NCI-H82 treated with DMSO at 0.1 percent for 48 hours (cell line): ENCODE measurements around the gene GRIA2.
A peak's percentile ranks its signal among the peaks of the same experiment; 100 is the strongest.
"Not testable (repeated sequence)": the region's sequence is repeated elsewhere in the genome, so short reads cannot be mapped to it uniquely, and the experiment has no call there.

Source experiments
- DNase-seq: peaks from one replicate; lab custom pipeline; 2025; ENCODE audit not compliant: unreplicated experiment; lab: John Stamatoyannopoulos, UW

GRIA2 gene

DNA sequence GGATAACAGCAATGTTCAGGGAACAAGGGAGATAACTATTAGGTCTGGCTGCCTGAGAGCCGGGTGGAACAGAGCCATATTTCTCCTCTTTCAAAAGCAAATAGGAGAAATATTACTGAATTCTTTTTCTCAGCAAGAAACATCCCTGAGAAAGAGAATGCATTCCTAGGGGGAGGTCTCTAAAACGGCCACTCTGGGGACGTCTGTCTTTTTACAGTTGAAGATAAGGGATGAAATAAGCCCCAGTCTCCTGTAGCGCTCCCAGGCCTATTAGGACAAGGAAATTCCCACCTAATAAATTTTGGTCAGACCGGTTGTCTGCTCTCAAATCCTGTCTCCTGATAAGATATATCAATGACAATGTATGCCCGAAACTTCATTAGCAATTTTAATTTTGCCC is 37.6 kb downstream of the GRIA2 start:
- DNase-seq = not testable (repeated sequence)

DNA sequence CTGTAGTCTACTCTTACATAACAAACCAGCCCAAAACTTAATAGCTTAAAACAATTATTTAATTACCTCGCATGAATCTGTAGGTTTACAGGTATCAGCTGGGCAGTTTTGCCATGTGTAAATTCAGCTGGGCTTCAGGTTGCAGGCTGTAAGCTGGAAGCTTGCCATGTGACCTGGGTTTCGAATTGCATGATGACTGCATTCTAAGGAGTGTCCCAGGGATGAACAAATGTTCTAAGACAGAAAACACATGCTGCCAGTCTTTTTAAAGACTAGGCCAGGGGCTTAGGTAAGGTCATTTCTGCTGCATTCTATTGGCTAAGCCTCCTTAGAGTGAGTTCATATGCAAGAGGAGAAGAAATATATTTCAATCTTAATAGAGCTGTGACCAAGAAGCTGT is 44.8 kb downstream of the GRIA2 start:
- DNase-seq = no peak

DNA sequence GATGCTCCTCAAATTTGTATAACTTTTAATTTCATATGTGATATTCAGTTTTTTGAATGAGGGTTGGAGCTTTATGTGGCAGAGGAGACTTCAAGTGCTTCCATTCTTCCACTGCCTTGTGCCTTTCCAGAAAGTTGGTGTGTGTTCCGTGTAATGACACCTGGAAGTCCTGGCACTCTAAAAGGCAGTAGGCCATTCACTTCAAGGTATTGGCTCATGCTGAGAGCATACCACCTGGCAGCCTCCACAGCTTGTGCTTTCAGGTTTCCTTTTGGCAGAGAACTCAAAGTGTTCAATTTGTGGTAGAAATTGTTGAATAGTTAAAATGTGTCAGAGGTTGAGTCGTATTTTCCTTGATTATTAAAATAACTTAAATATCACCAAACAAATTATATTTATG is 49.6 kb downstream of the GRIA2 start:
- no peak for DNase-seq

DNA sequence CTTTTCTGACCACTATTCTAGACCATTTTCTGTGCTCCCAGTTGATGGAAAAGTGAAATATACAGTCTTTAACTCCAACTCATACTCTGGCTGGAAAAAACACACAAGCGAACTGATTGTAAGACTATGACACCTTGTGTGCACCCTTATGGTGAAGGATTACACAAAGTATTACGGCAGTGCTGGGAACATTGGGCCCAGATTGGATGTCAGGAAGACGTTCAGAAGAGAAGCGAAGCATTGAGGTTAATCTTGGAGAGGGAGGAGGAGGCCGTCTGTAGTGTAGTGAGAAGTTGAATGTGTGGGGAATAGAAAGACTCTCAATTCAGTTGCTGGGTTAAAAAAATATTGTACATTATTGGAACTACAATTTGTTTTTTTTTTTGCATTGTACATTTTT is 50.0 kb downstream of the GRIA2 start:
- no peak for DNase-seq

DNA sequence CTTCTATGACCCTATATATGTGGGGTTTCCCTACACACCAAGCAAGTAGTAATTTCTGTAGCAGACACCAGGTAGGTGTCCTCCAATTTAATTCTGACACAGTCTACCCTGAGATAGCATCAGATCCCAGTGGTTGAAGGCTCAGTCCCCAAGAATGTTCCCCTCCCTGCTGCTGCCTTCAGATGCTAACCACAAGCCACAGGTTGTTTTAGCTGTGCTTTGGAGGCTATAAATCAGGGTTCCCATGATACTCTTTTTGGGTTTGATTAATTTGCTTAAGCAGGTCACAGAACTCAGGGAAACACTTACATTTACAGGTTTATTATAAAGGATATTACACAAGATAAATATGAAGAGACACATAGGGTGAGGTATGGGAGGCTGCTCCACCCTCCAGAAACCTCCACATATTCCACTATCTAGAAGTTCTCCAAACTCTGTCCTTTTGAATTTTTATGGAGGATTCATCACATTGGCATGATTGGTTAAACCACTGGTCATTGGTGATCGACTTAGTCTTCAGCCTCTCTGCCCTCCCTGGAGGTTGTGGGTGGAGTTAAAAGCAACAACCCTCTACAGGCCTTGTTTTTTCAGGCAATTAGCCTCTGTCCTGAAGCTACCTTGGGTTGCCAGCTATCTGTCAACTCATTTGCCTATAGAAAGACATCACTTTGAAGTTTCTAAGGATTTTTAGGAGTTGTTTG is 50.8 kb downstream of the GRIA2 start:
- DNase-seq = no peak

DNA sequence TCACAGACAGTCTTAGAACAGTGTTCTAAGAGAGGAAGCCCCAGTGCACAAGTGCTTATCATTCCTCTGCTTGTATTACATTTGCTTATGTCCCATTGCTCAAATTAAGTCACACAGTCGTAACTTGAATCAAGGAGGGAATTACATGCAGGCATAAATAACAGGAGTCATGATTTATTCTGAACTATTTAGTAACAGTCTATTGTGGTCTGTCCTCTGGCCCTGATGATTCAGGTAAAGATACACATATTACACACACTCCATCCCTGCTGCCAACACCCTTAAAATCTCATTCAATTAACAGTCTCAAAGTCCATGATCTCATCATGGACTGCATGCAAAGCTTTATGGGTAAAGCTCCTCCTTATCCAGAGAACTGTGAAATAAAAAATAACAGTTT is 60.1 kb downstream of the GRIA2 start:
- no peak for DNase-seq

DNA sequence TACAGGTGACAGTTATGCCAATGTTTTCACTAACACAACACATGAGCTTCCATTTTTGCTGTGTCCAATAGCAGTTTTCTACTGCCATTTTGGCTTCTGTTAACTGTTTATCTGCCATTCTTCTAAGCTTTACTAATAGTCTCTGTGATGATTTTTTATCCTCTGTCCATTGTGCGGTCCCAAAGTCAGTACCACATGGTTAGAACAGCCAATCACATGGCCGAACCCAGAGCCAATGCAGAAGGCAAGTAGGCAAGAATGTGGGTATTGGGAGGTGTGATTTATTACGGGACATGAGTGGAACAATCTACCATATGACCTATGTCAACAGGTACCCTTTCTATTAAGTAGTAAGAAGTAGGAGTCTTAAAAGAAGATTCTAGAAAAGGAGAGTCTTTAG is 61.5 kb downstream of the GRIA2 start:
- no peak for DNase-seq

DNA sequence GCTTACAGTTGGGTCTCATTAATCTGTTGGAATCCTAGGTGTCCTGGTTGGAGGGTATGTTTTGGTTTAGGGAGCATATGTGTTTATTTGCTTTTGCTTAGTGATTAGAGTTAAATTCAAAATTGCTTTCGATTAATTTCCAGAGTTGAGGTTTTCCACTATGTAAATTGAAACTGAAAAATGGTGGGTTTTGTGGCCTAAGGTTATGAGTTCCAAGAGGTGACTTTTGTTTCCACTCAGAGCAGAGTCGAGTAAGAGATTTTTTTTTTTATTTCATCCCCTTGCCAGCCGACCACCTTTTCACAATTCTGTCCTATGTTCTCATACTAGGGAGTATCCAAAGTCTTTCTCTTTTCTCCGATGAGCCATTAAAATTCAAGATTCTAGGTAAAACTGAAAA is 66.9 kb downstream of the GRIA2 start:
- no peak for DNase-seq

DNA sequence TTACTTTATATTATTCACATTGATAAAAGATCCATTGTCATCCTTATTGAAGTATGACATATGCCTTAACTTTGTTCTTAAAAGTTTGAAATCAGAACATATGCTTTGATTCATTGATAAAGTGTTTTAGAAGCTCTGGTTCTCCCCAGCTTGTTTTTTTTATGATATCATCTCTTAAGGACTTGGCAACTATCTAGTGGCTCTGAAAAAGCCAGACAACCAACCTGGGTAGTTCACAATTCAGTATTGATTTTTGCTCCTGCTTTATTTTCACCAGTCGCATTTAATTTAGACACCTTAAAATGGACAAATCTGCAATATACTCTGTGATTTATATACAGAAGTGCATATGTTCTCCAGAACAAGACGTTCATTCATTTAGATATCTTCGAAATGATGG is 70.1 kb downstream of the GRIA2 start:
- no peak for DNase-seq

DNA sequence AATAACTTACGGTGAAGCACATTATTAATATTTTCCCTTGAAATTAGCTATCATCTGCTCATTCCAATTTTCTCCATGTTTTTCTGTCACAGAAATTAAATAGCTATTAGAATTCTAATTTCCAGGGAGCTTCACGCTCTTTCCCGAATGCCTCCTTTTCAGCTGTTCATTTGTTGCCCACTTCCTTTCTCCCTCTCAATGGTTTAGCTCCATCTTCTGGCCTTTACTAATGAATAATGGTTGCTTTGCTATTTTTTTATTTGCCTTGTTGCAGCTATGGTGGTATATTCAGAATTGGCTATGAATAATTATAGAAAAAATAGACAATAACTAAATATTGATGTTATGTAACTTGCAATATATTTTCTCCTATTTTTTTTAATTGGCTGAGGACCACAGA is 70.5 kb downstream of the GRIA2 start:
- DNase-seq = no peak

DNA sequence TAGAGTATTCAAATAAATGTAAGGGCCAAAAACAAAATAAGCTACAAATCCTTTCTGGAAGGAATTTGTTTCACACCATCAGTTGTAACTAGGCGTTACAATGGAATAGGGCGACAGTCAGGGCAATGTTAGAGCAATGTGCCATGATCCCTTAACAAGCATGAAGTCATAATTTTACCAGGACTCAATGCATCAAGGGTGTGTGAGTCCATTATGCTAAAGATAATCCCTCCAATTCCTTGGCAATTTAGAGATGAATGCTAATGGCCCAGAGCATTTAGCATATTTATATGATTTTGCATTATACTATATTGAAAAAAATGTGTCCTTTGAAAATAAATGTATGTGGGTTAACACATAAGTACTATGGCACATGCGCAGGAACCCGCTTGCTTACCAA is 73.1 kb downstream of the GRIA2 start:
- no peak for DNase-seq

DNA sequence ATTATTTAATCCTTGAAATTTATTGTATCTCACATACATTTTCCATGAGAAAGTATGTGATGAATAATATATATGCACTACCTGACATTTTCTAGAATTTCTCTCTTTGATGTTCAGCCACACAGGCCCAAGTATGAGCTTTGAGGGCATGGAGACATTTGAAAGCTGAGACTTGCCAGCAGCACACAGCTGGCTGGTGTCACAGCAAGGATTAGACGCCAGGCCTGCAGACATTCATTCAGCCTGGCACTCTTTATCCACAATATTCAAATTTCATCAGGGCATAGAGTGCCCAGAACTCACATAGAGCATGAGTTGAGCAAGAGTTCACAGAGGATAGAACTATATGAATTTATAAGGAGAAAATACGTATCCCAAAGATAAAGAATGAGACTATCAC is 74.0 kb downstream of the GRIA2 start:
- no peak for DNase-seq

DNA sequence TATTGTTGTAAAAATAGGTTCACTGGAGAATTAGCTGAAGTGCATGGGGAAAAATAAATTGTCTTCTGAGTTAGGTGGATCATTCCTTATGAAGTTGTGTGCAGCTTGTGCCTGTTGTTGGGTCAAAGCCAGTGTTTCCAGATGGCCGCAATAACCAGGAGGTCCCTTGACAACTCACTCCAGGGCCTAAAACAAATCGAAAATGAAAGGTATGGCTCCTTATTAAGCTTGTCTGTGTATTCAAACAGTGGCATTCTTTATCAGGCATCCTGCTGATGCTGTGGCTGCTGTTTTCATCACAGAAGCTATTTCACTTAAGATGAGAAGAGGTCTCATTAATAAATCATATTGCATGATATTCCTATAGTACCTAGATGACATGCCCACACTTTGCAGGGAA is 80.2 kb downstream of the GRIA2 start:
- no peak for DNase-seq

DNA sequence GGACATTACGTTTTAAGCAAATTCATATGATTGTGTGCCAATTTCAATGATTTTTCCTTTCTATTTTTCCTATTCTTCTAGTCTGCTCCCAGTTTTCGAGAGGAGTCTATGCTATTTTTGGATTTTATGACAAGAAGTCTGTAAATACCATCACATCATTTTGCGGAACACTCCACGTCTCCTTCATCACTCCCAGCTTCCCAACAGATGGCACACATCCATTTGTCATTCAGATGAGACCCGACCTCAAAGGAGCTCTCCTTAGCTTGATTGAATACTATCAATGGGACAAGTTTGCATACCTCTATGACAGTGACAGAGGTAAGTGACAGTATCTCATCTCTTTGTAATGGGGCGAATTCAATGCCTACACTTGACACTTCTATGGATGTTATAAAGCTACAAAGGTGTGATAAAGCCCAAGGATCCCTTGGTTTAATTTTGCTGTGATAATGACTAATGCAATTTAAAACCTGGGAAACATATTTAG is 83.0 kb downstream of the GRIA2 start:
- no peak for DNase-seq

DNA sequence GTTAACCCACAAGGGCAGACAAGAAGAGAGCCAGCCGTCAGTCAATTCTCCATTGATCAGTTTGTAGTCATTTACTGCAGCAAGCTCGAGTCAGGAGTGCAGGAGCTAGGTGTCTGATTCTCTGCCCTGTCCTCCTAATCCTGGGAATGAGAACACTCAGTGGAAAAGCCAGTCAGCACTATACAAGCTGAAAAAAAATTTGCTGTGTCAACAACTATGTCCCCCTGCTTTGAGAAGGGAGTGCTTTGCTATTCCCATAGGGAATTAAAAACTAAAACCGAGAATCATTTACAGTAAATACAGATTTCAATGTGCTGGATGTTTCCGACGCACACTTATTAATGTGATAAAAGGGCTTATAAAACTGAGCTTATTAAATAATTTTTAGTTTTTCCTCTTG is 84.2 kb downstream of the GRIA2 start:
- DNase-seq = no peak

DNA sequence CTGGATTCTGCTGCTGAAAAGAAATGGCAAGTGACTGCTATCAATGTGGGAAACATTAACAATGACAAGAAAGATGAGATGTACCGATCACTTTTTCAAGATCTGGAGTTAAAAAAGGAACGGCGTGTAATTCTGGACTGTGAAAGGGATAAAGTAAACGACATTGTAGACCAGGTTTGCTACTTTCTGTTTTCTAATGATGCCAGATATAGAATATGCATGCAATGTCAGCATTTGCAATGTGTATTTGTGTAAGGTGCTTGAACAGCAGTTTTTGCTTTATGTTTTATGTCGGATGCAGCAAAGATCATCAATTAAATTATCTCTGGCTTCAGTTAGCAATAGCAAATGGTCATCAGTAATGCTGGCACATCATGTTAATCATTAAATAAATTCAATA is 92.2 kb downstream of the GRIA2 start:
- no peak for DNase-seq

DNA sequence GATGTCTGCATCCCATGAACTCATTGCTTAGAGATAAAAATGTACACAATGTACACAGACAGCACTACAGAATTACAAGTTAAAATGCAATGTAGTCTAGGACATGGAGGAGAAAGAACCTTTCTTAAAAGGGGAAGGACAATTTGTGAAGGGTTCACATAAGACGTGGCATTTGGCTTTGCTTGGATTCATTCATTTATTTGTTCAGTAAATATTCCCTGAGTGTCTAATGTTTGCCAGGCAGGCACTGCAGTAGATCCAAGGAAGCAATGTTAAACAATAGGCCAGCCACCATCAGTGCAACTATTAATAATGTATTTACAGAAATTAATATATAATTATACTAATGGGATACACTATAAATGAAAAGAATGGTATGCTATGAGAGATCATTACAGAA is 94.4 kb downstream of the GRIA2 start:
- no peak for DNase-seq

DNA sequence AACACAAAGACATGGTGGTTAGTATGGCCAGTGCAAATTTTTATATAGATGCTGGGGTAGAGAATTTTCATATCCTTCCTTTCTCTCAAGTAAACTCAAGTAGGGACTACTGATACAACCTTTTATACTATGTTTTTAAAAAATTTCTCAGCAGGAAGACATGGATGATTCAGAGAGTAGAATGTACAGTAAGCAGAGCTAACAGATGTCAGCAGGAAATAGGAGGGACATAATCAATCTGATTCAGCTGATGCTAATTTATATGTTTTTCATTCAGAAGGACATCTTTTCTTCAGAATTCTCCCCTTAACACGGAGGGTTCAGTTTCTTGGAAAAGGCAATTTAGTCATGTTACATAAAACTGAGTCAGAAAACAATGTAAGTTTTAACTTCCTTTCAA is 95.4 kb downstream of the GRIA2 start:
- no peak for DNase-seq

DNA sequence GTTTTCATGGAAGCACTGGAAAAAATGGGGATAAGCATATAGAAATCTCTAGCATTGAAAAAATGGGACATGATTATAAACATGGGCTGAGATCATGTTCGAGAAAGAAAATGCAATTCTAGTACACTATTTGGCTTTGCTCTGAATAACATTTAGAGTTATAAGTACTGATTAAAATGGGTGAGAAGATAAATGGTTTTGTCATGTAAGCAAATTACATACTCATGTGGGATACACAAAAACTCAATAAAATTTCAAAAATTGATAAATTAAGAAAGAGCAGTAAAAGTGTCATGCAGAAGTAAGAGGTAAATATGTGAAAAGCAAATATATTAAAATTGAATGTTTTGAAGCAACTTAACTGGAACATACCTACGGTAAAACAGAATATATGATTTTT is 99.6 kb downstream of the GRIA2 start:
- DNase-seq = no peak

DNA sequence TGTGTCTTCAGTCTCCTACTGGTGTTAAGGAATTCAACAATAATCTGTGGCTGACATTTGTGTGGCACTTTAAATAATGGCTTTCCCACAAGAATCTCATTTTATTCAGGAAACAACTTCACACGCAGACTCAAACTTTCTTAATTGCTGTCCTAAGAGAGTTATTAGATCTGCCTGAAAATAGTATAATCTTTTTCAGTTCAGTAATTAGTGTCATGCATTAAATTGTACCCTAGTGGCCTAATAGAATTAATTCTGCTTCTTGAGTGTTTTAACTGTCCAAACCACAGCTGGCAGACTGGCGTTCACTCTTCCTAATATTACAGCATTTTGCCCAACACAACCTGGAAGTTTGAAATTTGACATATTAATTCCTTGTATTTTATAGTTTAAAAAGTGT is 107.1 kb downstream of the GRIA2 start:
- peak; percentile 10 for DNase-seq

DNA sequence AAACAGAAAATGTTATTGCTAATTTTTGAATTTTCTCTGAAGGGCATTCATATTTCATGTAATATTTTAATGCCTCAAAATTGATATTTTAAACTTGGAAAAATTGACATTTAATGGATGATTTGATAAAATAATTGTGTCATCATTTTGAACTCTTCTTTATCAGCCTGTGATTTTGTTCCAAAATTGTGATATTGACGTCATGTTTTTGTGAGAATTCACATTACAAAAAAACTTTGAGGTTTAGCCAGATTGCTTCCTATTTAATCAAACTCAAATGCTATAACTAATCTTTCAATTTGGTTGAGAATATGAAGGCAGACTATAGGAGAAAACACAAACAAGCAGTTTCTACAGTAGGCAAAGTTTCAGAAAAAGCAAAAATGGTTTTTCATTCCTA is 137.4 kb downstream of the GRIA2 start:
- no peak for DNase-seq

DNA sequence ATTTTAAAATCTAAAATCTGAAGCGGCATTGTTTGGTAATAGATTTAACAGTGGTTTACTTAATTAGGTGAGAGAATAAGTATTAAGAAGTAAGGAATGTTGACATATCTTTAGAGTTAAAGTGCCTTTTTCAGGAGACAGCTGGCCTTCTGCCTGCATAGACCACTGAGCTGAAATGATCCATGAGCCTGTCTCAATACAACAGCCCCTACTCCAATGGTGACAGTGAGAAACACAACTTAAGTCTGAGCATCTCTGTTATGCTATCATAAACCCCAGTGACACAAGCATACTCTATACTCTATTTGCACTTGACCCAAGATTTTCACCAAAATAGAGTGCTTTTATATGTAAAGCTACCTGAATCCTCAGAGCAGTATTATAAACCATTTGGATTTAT is 137.9 kb downstream of the GRIA2 start:
- no peak for DNase-seq

DNA sequence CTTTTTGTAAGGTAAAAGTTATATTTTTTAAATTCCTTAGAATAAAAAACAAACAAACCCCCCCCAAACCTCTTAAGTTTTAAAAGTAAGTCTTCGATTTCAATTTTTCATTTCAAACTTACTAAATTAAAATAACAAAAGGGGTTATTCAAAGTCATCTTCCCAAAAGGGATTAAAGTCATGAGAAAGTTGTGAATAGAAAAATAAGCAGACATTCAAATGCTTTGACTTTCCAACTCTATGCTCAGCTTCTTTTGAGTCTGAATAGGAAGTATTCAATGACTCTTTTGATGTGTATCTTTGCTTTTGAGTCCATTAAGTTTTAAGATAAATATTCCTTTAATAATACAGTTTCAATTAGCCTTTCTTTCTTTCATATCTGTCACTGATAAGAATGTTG is 138.3 kb downstream of the GRIA2 start:
- DNase-seq = no peak

DNA sequence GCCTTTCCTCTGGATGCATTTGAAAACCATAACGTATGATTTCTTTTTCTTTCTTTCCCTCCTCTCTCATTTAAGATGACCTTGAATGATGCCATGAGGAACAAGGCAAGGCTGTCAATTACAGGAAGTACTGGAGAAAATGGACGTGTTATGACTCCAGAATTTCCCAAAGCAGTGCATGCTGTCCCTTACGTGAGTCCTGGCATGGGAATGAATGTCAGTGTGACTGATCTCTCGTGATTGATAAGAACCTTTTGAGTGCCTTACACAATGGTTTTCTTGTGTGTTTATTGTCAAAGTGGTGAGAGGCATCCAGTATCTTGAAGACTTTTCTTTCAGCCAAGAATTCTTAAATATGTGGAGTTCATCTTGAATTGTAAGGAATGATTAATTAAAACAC is 142.8 kb downstream of the GRIA2 start:
- DNase-seq = no peak
